Activated T-cell treated with anti-CD3 and anti-CD28 coated beads, Interleukin-2, amount 50 U/mL, for 4 hours (primary cell): ENCODE measurements around the gene AHNAK2. TPM values are rescaled to one million over a fixed set of nuclear protein-coding genes. Genes with fewer than 3 reads are reported as not detected.

Experiments used
- ATAC-seq, 2 donors: fragments of 200-7000 bp; cut with Tn5 transposase; one replicate each; pipeline ENCODE4 v1.10.0; 2021
- DNase-seq: peaks from one replicate; pipeline ENCODE4 v3.0.0-alpha.2; 2020
- H3K27me3 Mint-ChIP-seq: one replicate; pipeline ENCODE4 v1.8.0; 2021; ENCODE audit warnings: low read depth, mixed read lengths
- H3K36me3 Mint-ChIP-seq: one replicate; pipeline ENCODE4 v1.8.0; 2022; ENCODE audit warnings: mixed read lengths; ENCODE audit not compliant: insufficient read depth
- H3K4me1 Mint-ChIP-seq: one replicate; pipeline ENCODE4 v1.8.0; 2021; ENCODE audit warnings: low read depth, mixed read lengths
- H3K4me3 Mint-ChIP-seq: one replicate; pipeline ENCODE4 v1.8.0; 2021; ENCODE audit warnings: mild to moderate bottlenecking, moderate library complexity, mixed read lengths
- H3K9me3 Mint-ChIP-seq: one replicate; pipeline ENCODE4 v1.8.0; 2021; ENCODE audit warnings: mixed read lengths
- total RNA-seq, 3 donors: library from RNA; stranded (reverse); gene quantifications; one replicate each; pipeline ENCODE4 v1.2.1, GENCODE V29; 2021

Gene AHNAK2
- total RNA-seq, 3 donors from 2014 or later, result under 0.01 to 0.08 (median 0.05) TPM

DNA sequence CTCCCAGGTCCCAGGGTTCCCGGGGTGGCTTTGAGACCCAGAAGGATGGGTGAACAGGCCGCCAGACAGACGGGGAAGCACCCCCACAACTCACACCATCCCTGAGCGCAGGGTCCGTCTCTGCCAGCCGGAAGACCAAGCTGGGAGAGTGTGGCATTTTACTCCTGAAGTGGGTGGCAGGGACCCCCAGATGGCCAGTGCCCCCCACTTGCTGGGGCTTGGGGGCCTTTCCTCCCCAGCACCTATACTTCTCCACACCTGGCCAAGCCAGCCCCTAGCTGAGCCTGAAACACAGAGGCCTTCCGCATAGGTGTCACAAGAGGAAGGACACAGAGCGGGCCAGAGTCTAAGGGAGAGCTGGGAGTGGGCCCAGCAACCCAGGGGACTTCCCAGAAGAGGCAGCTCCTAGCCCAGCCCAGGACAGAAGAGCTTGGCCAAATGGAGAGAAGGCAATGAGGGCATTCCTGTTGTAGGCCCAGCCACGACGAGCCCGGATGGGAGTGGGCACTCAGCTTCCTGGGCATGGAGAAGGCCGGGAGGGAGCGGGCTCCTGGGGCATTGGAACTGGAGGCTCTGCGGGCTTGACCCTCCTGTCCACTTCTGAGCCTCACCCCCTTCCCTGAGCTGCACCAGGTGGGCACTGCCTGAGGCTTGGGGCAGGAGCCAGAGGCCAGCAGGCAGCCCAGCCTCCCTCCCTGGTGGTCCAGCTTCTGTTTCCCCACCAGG lies 3.3 kb downstream of the AHNAK2 start:
- no peak overlapping the region for H3K4me3 Mint-ChIP-seq
- DNase-seq, result no peak
- H3K9me3 Mint-ChIP-seq, result no peaks in the 10 kb centered on the region
- no peaks in the 10 kb centered on the region for H3K36me3 Mint-ChIP-seq
- H3K4me1 Mint-ChIP-seq, result peaks cover 9% of the 10 kb centered on the region
- no peak for ATAC-seq
- H3K27me3 Mint-ChIP-seq, result peaks cover 29% of the 10 kb centered on the region

DNA sequence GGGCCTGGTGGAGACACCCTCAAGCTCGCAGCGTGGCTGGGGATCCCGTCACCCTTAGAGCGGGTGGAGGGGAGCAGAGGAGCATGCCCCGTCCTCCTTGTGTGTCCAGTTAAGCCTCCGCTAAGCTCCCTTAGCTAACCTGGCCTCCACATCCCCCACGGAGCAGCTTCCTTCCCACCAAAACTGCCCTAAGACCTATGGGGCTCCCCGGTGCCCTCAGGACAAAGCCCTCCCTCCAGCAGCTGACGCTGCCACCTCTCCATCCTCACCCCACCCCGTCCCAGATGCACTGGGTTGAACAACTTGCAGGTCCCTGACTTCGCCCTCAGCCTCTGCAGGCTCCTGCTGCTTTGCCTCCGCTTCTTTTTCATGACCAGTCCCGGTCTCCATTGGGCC lies 4.0 kb downstream of the AHNAK2 start:
- ATAC-seq (no peak), DNase-seq (no peak)
- no peaks in the 10 kb centered on the region for H3K9me3 Mint-ChIP-seq
- peaks cover 26% of the 10 kb centered on the region for H3K27me3 Mint-ChIP-seq
- H3K4me3 Mint-ChIP-seq, result no peak overlapping the region
- H3K4me1 Mint-ChIP-seq, result peaks cover 9% of the 10 kb centered on the region
- H3K36me3 Mint-ChIP-seq, result no peaks in the 10 kb centered on the region

DNA sequence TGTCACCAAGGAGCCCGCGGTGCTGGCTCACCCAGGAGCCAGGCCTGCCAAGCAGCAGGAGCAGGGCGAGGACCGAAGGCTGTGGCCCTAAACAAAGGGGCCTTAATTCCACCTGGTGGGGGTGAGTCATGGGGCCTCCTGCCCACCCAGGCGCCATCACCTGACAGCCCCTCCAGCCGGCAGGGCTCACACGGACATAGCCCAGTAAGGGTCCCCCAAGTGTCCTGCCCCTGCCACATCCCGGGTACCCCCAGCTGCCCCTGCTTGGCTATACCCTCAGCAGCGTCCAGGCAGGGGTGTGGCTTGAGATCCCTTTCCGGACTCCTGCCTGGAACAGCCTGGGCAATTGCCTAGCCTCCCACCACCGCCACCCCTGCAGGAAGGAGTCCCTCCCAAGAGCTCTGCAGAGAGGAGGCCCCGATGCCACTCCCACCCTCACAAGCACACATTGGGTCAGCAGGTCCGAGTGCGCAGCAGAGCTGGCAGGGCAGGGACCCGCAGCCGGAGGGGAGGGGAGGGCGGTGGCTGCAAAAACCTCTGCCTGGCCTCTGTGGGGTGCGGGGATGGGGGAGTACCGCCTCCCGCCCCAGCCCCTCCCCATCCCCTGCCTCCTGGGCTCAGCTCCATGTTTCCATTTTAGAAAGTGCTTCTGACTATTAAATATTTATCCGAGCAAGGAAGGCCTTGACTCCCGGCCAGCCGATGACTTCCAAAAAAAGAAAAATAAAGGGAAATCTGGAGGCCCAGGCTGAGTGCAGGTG lies 4.6 kb downstream of the AHNAK2 start:
- no peaks in the 10 kb centered on the region for H3K9me3 Mint-ChIP-seq

DNA sequence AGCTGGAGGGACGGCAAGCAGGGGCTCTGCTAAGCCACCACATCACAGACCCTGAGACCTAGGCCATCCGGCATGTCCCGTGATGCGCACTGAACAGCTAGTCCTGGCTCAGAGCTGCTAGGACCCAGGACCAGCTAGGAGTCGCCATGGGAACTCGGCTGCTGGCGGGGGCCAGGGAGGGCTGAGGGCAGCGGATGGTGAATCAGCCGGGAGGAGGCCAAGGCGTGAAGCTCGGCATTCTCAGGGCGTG lies 5.1 kb downstream of the AHNAK2 start:
- peaks cover 7% of the 10 kb centered on the region for H3K4me1 Mint-ChIP-seq
- no peaks in the 10 kb centered on the region for H3K36me3 Mint-ChIP-seq
- H3K27me3 Mint-ChIP-seq, result peaks cover 31% of the 10 kb centered on the region
- ATAC-seq (no peak), DNase-seq (no peak)
- no peaks in the 10 kb centered on the region for H3K9me3 Mint-ChIP-seq
- no peak overlapping the region for H3K4me3 Mint-ChIP-seq

More for the DNA sequence above, 4.6 kb downstream of the AHNAK2 start:
- H3K27me3 Mint-ChIP-seq, result peaks cover 28% of the 10 kb centered on the region
- H3K4me1 Mint-ChIP-seq, result peaks cover 8% of the 10 kb centered on the region
- DNase-seq (no peak), ATAC-seq (no peak)
- no peak overlapping the region for H3K4me3 Mint-ChIP-seq
- no peaks in the 10 kb centered on the region for H3K36me3 Mint-ChIP-seq

DNA sequence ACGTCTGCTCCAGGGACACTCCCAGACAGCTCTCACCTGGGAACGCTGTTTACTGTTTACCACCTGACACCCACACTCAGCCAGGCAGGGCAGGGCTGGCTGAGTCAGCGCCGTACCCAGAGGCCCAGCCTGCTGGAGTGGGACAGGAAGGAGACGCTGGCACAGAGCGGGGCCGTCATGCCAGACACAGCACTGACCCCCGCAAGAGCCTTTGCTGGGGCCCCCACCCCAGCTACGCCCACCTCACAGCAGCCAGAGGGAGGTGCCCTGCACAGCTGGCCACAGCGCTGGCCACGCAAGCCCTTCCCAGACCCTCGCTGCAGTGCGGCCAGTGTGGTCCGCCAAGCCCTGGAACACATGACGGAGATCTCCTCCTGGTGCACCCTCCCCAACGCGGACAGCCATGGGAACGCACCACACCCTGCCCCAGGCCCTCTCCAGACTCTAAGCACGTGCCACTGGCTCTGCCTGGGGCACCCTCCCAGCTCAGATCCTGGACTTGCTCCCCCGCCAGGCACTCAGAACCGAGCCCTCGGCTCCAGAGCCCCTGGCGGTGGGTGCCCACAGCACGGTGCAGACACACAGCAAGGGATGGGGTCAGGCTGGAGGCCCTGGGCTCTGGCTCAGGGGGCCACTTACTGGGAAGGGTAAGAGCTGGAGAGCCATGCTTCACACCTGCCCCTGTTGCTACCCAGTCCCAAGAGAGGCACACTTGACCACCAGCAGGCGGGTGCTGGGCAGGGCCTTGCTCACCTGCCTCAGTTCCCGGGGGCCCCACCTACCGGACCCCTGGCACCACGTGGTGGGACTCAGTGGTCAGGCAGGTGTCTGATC lies 5.7 kb downstream of the AHNAK2 start:
- H3K4me1 Mint-ChIP-seq, result peaks cover 5% of the 10 kb centered on the region
- H3K9me3 Mint-ChIP-seq, result no peaks in the 10 kb centered on the region
- peaks cover 33% of the 10 kb centered on the region for H3K27me3 Mint-ChIP-seq
- H3K36me3 Mint-ChIP-seq, result no peaks in the 10 kb centered on the region
- ATAC-seq (no peak), DNase-seq (no peak)
- no peak overlapping the region for H3K4me3 Mint-ChIP-seq

DNA sequence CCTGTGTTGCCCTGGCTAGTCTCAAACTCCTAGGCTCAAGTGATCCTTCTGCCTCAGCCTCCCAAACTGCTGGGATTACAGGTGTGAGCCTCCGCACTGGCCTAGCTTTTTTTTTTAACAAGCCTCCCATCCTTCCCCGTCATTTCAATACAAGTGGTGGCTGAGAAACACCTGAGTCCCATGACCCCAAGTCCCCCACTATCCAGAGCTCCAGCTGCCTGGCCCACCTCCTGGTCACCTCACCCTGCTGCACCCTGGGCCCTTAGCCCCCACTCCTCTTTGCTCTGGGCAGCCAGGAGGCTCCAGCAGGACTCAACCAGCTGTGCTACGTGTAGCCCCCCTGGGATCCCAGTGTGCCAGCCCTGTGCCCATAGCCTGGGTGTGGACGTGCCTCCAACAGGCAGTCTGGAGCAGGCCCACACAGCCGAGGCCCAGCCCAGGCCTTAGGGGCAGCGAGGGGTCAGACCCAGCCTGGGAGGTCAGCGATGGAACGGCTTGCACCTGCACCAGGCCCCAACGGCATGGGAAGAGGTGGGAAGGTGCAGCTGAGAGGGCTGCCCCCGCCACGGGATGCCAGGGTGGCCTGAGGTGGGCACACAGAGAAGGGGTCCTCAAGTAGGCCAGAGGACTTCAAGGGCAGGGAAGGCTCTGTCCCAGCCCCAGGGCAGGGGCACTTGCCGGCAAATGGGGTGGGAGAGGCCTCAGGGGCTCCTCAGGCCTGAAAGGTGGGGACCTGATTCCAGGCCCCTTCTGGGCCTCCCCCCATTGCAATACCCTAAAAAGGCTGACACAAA lies 6.5 kb downstream of the AHNAK2 start:
- Mint-ChIP-seq H3K4me3 (no peak overlapping the region), H3K9me3 (no peaks in the 10 kb centered on the region), H3K27me3 (peaks cover 29% of the 10 kb centered on the region), H3K36me3 (no peaks in the 10 kb centered on the region), H3K4me1 (peaks cover 3% of the 10 kb centered on the region)
- ATAC-seq (no peak), DNase-seq (no peak)

DNA sequence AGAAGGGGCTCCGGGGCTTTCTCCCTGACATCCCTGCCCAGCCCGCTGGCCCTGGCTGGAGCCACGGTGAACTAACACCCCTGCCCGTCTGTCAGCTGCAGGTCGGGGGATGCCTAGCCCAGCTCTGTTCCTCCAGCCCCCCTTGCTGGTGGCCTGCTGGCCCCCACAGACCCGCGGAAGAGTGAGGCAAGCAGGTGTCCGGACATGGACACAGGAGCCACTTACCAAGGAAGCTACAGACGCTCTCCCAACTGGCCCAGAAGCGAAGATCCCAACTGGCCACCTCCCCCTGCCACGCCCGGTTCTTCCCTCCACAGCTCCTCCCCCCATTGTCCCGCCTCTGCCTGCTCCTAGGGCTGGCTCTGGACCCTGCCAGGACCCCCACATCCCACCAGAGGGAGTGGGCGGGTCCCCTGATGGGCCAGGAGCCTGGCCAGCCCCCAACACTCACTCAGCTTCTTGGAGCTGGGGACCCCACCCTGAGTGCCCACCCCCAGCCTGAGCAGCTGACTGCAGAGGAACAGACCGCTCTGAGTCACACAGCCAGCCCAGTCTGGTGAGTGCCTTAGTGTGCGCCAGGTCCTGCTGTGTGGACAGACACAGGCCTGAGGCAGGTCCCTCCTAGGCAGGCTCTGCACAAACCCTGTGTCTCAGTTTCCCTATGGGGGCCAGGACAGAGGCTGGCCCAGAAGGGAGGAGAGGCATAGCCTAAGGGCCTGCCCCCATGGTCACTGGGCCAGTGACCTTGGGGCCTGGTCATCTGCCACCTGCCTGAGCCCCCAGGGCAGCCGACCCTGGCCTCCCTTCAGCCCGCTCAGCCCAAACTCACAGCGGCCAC lies 7.7 kb downstream of the AHNAK2 start:
- no peaks in the 10 kb centered on the region for H3K4me1 Mint-ChIP-seq
- DNase-seq (no peak), ATAC-seq (no peak)
- no peaks in the 10 kb centered on the region for H3K9me3 Mint-ChIP-seq
- H3K4me3 Mint-ChIP-seq, result no peak overlapping the region
- no peaks in the 10 kb centered on the region for H3K36me3 Mint-ChIP-seq
- H3K27me3 Mint-ChIP-seq, result peaks cover 23% of the 10 kb centered on the region

DNA sequence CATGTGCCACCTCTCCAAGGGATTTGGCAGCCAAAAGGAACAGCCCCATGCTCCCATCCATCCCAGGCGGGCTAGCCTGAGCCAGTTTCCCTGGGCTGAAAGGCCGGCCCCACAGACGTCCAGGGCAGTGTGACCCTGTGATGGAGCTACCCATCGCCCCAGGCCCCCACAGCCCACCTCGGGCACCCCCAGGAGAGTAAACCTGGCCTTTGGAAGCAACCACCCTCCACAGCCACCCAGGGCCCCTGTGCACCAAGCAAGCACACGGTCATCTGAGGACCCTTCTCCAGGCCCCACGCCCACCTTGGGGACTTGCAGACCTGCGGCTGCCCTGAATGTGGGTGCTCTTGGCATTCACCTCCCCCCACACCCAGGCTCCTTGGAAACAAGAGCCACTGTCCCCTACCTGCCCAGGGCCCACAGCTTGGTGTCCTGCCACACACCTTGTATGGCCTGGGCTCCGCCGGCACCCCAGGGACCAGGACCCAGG lies 8.4 kb downstream of the AHNAK2 start:
- Mint-ChIP-seq H3K36me3 (no peaks in the 10 kb centered on the region), H3K4me1 (no peaks in the 10 kb centered on the region), H3K4me3 (no peak overlapping the region), H3K9me3 (no peaks in the 10 kb centered on the region), H3K27me3 (peaks cover 23% of the 10 kb centered on the region)
- DNase-seq, result no peak
- no peak for ATAC-seq

DNA sequence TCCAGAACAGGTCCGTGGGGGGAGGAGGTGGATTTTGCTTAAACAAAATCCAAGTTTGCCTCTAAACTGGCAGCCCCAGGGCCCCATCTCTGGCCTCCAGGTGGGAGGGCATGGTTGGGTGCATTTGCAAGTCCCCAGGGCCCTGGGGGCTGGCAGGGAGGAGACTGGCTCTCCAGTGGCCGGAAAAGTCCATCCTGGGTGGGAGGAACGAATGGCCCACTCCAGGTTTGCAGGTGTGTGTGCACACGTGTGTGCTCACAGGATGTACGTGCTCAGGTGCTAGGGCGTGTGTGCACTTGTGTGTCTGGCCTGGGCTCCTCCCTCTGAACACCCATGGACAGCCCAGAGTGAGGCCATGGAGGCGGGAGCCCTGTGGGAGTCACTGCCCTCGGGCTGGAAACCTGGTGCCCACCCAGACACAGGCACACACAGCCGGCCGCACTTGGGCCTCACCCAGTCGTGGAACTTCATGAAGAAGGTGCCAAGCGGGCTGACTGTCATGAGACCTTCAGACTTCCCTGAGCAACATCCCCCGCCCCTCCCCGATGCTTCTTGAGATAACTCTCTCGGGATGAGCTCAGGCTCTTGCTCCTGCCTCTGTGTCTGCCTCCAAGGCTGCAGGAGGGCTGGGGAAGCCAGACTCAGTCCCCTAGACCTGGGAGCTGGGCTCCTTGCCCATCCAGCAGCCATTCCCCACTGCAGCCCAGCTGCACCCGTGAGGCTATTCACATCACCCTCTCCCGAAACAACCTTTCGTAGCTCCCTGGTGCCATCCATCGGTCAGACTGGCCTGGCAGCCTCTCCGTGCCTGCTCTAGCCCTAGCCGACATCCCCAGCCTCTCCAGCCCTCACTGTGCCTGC lies 9.4 kb downstream of the AHNAK2 start:
- H3K4me1 Mint-ChIP-seq, result no peaks in the 10 kb centered on the region
- ATAC-seq (no peak), DNase-seq (no peak)
- peaks cover 25% of the 10 kb centered on the region for H3K27me3 Mint-ChIP-seq
- no peak overlapping the region for H3K4me3 Mint-ChIP-seq
- H3K36me3 Mint-ChIP-seq, result no peaks in the 10 kb centered on the region
- no peaks in the 10 kb centered on the region for H3K9me3 Mint-ChIP-seq

DNA sequence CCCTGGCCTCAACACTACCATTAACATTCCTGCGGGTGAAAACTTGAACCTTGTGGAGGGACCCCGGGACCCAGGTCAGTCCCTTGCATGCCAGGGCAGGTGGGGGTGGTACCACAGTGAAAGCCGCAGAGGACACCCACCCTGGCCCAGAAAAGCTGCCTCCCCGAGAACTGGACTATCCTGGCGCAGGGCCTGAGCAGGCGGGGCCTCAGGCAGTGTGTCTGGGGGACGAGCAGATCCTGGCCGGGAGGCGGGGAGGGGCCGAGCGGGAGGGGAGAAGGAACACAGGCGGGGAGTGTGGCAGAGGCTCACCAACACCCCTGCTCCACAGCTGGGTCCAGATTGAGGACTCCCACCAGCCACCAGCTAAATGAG lies 10.0 kb downstream of the AHNAK2 start:
- ATAC-seq (no peak), DNase-seq (no peak)
- Mint-ChIP-seq H3K4me3 (no peak overlapping the region), H3K4me1 (no peaks in the 10 kb centered on the region), H3K9me3 (no peaks in the 10 kb centered on the region), H3K36me3 (no peaks in the 10 kb centered on the region), H3K27me3 (peaks cover 25% of the 10 kb centered on the region)

DNA sequence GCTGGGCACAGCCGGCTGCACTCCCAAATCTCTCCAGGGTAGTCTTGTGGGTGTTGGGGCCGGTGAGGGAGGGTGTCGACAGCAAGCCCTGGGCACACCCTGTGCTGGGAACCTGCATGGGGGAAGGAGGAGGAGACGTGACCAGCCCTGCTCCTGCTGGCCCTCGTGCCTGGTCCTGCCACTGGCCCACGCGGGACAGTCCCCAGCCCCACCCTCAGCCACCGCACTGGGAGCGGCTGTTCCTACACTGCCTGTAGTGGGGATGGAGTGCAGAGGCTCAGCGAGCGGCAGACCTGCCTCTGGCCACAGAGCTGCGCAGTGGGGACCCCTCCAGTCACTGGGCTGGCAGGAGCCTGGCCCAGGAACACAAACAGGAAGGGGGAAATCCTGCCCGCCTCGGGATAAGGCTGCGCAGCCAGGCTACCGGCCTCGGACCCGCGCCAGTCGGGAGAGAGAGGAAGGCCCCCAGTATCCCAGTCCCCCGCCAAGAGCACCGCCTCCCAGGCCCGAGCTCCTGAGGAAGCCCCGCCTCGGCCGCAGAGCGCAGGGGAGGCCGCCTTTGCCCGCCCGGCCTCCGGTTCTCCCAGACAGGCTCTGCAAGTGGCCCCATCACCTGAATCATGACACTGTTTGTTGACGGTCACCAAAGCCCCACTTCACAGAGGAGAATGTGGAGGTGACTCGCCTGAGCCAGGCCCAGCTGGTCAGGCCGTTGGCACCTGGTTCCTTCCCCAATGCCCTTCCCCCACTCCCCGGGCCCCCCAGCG lies 10.6 kb downstream of the AHNAK2 start:
- no peak overlapping the region for H3K4me3 Mint-ChIP-seq
- no peaks in the 10 kb centered on the region for H3K4me1 Mint-ChIP-seq
- no peak for DNase-seq
- ATAC-seq, result peak in 1 of 2 donors; percentile 18
- H3K9me3 Mint-ChIP-seq, result no peaks in the 10 kb centered on the region
- H3K36me3 Mint-ChIP-seq, result no peaks in the 10 kb centered on the region
- peaks cover 25% of the 10 kb centered on the region for H3K27me3 Mint-ChIP-seq

DNA sequence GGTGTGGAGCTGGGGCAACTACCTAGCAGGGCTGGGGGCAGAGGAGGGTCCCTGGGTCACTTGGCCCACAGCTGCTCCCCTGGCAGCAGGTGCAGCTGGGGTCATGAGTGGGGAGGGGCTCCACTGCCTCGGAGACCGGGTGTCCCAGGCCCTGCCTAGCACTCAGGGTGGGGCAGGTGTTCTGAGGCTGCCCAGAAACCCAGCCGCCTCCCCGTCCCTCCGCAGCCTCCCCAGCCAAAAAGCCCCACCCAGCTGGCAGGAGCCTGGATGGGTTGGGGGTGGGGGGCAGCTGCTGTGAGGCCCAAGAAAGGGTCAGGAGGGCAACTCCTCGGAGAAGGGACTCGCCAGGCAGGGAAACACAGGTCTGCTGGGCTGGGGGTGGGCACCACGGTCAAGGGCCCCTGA lies 11.2 kb downstream of the AHNAK2 start:
- DNase-seq (no peak), ATAC-seq (no peak)
- Mint-ChIP-seq H3K9me3 (no peaks in the 10 kb centered on the region), H3K27me3 (peaks cover 25% of the 10 kb centered on the region), H3K36me3 (no peaks in the 10 kb centered on the region), H3K4me3 (no peak overlapping the region), H3K4me1 (no peaks in the 10 kb centered on the region)
